ENCODE measurements around the gene PROSER2. TPM values are rescaled to one million over a fixed set of nuclear protein-coding genes. Genes with fewer than 3 reads are reported as not detected.

The PROSER2 gene
- total RNA-seq, 1 experiment from 2014 or later: 19.5 TPM

DNA sequence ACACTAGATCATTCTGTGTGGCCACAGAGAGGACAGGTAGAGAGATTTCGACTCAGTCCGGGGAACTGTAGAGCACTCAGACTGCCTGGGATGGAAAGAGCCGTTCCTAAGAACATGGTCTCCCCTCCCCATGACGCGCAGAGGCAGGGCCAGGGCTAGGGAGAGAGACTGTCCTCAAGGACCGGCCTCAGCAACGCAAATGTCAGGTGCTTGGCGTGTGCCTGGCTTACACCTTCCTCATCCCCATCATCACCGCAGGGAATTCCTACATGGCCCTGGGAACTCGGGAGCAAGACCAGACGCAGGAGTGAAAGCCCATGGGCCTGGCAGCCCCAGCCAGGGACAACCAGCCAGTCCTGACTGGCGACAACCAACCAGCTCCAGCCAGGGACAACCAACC is 55.6 kb downstream of the PROSER2 start:
- CTCF ChIA-PET: no interaction called here

DNA sequence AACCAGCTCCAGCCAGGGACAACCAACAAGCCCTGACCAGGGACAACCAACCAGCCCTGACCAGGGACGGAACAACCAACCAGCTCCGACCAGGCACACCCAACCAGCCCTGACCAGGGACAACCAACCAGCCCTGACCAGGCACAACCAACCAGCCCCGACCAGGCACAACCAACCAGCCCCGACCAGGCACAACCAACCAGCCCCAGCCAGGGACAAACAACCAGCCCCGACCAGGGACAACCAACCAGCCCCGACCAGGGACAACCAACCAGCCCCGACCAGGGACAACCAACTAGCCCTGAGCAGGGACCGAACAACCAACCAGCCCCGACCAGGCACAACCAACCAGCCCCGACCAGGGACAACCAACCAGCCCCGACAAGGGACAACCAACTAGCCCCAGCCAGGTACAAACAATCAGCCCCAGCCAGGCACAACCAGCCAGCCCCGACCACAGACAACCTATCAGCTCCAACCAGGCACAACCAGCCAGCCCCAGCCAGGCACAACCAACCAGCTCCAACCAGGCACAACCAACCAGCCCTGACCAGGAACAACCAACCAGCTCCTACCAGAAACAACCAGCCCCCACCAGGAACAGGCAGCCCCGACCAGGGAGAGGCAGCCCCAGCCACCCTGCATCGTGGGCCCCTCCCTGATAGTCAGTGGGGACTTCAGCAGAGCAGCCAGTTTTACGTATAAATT is 56.4 kb downstream of the PROSER2 start:
- intact Hi-C loops (cut with micrococcal nuclease; ENCODE audit: unreplicated experiment): no loop called here
- no peaks in the 10 kb centered on the region for H3K9me3 Mint-ChIP-seq (ENCODE audit: low read depth, unreplicated experiment)
- no peaks in the 10 kb centered on the region for H3K27me3 Mint-ChIP-seq (ENCODE audit: unreplicated experiment)
- H3K27ac Mint-ChIP-seq (ENCODE audit: unreplicated experiment): no peak overlapping the region
- peaks cover 27% of the 10 kb centered on the region for H3K36me3 Mint-ChIP-seq (ENCODE audit: insufficient read depth, unreplicated experiment)
- peaks cover 55% of the 10 kb centered on the region for H3K4me1 Mint-ChIP-seq (ENCODE audit: low read depth, unreplicated experiment)
- no peak overlapping the region for H3K4me3 Mint-ChIP-seq (ENCODE audit: low read depth, unreplicated experiment)
- CTCF ChIA-PET: interaction anchor here (0.8 kb wide), 1 partner anchor 19 kb away, joined by 4 read pairs; no protein-coding TSS in a partner anchor
- no TSS peak for BruUV-seq (replicated peaks)
- no peak for DNase-seq
- TF ChIP-seq CTCF (IDR thresholded peaks at IDR 0.05; ENCODE audit: unreplicated experiment): no peak

More for the DNA sequence above, 55.6 kb downstream of the PROSER2 start:
- no peaks in the 10 kb centered on the region for H3K27me3 Mint-ChIP-seq (ENCODE audit: unreplicated experiment)
- BruUV-seq (replicated peaks): no TSS peak
- intact Hi-C loops (cut with micrococcal nuclease; ENCODE audit: unreplicated experiment): no loop called here
- H3K4me3 Mint-ChIP-seq (ENCODE audit: low read depth, unreplicated experiment): no peak overlapping the region
- no peak for DNase-seq
- peaks cover 60% of the 10 kb centered on the region for H3K4me1 Mint-ChIP-seq (ENCODE audit: low read depth, unreplicated experiment)
- H3K27ac Mint-ChIP-seq (ENCODE audit: unreplicated experiment): peak overlapping the region; percentile 15
- H3K36me3 Mint-ChIP-seq (ENCODE audit: insufficient read depth, unreplicated experiment): peaks cover 33% of the 10 kb centered on the region
- no peak for TF ChIP-seq CTCF (IDR thresholded peaks at IDR 0.05; ENCODE audit: unreplicated experiment)
- H3K9me3 Mint-ChIP-seq (ENCODE audit: low read depth, unreplicated experiment): no peaks in the 10 kb centered on the region

DNA sequence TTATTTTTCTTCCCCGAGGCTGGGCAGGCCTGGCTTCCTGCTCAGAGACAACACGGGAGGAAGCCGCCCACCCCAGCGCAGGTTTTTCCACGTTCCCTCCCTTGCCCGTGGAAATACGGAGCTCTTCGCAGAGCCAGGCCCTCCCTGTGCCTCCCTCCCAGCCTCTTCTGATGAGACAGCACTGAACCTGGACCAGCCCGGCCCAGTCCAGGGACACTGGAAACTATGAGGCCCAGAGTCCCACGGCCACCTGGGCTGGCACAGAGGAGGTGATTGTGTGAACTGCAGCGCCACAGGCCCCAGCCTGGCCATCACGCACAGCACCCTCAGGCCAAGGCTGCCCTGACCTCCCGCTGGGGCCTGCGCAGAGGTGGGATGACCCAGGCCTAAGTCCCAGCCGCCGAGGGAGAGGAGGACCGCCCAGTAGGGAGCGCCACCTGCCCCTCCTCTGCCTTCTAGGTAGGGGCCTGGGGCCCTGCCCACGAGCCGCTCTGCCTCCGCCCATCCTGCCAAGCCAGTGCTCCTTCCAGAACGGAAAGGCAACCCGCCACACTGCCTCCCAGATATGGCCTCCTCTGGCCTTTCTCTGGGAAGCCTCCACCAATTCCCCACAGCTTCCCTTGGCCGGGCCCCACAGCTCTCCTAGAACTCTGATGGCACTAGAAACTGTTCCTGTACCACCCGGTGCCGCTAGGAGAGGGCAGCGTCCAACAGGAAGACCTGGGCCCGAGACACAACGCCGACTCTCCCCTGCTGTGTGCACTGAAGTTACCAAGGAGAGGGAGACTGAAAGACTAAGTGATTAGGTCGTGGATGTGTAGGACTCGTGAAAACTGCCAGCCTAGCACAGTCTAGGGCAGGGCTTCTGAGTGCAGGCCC is 57.2 kb downstream of the PROSER2 start:
- no peaks in the 10 kb centered on the region for H3K27me3 Mint-ChIP-seq (ENCODE audit: unreplicated experiment)
- BruUV-seq (replicated peaks): no TSS peak
- peaks cover 46% of the 10 kb centered on the region for H3K4me1 Mint-ChIP-seq (ENCODE audit: low read depth, unreplicated experiment)
- CTCF ChIA-PET: interaction anchor here (0.7 kb wide), 1 partner anchor 78 kb away, joined by 3 read pairs; no protein-coding TSS in a partner anchor
- no peak for DNase-seq
- H3K9me3 Mint-ChIP-seq (ENCODE audit: low read depth, unreplicated experiment): no peaks in the 10 kb centered on the region
- no peak overlapping the region for H3K27ac Mint-ChIP-seq (ENCODE audit: unreplicated experiment)
- intact Hi-C loops (cut with micrococcal nuclease; ENCODE audit: unreplicated experiment): loop anchor here (1.0 kb wide), 1 partner anchor 106 kb away; no protein-coding TSS in a partner anchor
- TF ChIP-seq CTCF (IDR thresholded peaks at IDR 0.05; ENCODE audit: unreplicated experiment): no peak
- peaks cover 21% of the 10 kb centered on the region for H3K36me3 Mint-ChIP-seq (ENCODE audit: insufficient read depth, unreplicated experiment)
- no peak overlapping the region for H3K4me3 Mint-ChIP-seq (ENCODE audit: low read depth, unreplicated experiment)

DNA sequence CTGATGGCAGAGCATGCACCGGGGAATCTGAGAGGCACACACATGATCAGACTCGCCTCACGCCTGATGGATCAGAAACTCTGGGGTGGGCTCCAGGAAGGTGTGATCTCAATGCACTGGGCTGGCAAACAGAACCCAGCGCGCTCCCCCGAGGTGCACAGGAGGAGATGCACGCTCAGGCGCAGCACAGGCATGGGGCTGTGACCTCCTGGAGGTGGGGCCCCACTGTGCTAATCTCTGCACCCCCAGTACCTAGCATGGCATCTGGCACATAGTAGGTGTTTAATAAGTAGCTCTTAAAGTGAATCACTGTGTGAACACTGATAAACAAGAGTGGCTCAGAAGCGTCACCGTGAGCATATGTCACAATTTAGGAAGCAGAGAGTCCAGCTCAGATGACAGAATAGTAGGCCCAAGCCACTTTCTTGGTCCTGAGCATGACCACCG is 57.9 kb downstream of the PROSER2 start:
- H3K4me3 Mint-ChIP-seq (ENCODE audit: low read depth, unreplicated experiment): no peak overlapping the region
- TF ChIP-seq CTCF (IDR thresholded peaks at IDR 0.05; ENCODE audit: unreplicated experiment): no peak
- no TSS peak for BruUV-seq (replicated peaks)
- DNase-seq: no peak
- intact Hi-C loops (cut with micrococcal nuclease; ENCODE audit: unreplicated experiment): loop anchor here (1.0 kb wide), 1 partner anchor 105 kb away; no protein-coding TSS in a partner anchor
- H3K36me3 Mint-ChIP-seq (ENCODE audit: insufficient read depth, unreplicated experiment): peaks cover 14% of the 10 kb centered on the region
- no peaks in the 10 kb centered on the region for H3K9me3 Mint-ChIP-seq (ENCODE audit: low read depth, unreplicated experiment)
- H3K27me3 Mint-ChIP-seq (ENCODE audit: unreplicated experiment): no peaks in the 10 kb centered on the region
- peaks cover 40% of the 10 kb centered on the region for H3K4me1 Mint-ChIP-seq (ENCODE audit: low read depth, unreplicated experiment)
- CTCF ChIA-PET: interaction anchor here (0.7 to 1.4 kb wide), 3 partner anchors 39 to 82 kb away, joined by 3 to 4 read pairs (median 3); no protein-coding TSS in a partner anchor
- H3K27ac Mint-ChIP-seq (ENCODE audit: unreplicated experiment): peak overlapping the region; percentile 95
